HG03066 (cell line): ENCODE data around the gene GET3.
A peak's percentile ranks its signal among the peaks of the same experiment; 100 is the strongest.
"Not testable (repeated sequence)": the region's sequence is repeated elsewhere in the genome, so short reads cannot be mapped to it uniquely, and the experiment has no call there.

Source experiments
- ATAC-seq: cut with Tn5 transposase; IDR thresholded peaks from one replicate; pipeline ENCODE4 v1.9.1; 2021; ENCODE audit warnings: low read depth; ENCODE audit not compliant: unreplicated experiment

The GET3 gene

DNA sequence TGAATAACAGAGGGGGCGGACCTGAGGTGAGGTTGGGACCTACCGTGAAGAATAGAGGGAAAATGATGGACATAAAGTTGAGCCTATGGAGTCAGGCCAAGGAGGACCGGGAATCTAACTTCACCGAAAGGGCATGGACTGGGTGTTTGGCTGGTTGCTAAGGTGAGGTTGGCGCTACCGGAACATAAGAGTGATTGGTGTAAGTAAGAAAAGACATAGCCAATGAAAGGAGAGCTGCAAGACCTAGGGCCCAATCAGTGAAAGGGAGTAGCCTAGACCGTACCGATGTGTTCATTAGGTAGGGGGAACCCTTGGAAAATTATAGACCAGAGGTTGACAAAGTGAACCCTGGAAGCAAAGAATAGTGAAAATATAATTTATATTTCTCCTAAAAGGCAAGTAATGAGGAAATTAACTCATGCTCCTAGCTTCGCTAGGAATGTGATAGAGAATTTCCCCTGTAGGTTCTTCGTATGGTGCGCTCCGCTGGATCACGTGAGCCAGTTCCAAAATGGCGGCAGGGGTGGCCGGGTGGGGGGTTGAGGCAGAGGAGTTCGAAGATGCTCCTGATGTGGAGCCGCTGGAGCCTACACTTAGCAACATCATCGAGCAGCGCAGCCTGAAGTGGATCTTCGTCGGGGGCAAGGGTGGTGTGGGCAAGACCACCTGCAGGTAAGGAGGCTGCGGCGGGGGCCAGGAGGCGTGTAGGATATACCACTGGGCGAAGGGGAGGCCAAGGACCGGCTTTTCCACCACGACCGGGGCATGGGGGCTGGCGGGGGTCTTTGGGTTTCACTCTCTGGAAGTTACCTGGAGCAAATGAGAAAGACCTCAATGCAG, at the start of gene GET3:
TSS of gene GET3 (plus strand) at position 503 of the 840 bp plus-strand sequence. CDS start at position 512, 9 bp downstream.
- ATAC-seq = peak; percentile 77

DNA sequence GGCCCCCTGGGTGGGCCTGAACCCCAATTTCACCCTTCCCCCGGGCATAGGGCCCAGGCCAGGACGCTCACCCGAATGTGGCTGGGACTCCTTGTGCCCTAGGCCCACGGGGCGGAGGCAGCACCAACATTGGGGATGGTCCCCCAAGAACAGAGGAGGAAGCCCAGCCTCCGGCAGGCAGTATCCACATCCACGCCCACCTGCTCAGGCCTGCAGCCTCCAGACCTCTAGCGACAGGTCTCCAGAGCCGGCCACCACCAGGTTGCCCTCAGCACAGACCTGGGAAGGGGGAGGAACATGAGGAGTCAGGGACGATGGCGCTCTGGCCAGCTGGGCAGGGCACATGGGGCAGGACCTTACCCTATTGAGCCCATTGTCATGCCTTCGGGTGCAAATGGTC, 48.3 kb upstream of the GET3 start:
- no peak for ATAC-seq

DNA sequence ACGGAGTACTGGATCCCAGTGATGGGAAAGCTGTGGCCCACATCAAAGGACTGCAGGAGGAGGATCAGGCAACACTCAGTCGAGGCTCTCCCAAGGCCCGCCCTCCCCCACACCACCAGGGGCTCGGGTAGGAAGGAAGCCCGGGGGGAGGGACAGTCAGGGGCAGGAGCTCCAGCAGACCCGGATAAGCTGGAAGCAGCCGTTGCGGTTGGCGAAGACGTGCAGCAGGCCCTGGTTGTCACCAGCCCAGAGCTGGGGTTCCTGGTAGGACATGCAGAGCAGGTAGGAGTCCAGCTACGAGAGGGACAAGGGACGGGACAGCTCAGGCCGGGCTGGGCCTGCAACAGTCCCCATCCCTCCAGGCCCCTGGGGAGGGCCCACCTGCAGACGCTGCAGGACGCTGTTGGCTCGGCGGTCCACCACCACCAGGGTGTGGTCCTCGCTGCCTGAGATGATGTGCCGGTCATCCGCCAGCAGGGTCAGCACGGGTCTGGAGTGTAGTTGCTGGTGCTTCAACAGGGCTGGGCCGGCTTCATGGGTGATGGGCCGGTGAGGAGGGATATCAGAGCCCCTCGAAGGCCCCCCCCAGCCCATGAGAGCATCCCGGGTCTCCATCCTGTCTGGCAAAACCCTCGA, 47.6 kb upstream of the GET3 start:
- no peak for ATAC-seq

DNA sequence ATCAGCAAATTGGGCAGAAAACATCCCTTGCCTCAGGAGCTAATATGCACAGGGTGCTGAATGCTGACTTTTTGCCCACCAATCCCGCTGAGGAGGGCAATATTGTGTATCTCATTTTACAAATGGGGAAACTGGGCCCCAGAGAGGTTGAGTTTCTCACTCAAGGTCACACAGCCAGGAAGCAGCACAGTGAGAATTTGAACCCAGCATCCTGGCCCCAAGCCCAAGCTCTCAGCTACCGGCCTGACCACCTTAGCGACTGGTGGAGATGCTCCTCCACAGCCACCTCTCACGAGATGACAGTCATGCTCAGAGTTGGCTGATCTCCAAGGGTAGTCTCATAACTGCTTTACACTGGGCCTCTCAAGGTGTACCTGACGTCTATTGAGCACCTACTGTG, 44.3 kb upstream of the GET3 start:
- ATAC-seq = no peak

DNA sequence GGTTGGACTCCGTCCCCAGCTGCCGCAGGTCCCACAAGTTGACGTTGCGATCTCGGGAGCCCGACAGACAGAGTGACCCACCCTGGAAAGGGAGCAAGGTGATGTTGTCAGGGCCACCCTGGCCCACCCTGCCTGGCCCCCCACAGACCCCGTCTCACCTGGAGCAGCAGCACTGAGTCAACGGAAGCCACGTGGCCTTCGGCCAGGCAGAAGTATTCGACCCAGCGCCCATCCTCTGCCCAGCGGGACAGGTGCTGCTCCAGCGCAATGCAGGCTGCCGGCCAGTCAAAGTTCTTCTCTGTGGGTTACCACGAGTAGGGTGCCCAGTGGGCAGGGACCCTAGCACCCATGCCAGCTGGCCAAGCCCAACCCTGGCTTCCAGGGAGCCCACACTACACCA, 42.7 kb upstream of the GET3 start:
- ATAC-seq = no peak

DNA sequence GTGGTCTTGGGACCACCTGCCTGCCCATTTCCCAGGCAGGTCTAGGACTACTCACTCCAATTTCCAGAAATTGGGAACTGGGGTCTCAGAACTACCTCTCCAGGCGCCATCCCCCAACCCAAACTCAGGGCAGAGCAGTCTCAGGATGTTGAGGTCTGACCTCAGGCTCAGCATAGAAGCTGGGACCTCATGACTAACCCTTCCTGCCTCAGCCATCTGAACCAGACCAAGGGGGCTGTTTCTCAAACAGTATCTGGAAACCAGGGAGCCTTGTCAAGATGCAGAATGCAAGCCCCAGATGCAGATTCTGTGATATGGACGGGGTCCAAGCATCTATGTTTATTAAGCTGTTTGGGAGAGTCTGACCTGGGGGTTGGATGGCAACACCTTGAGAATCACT, 42.2 kb upstream of the GET3 start:
- ATAC-seq = no peak

DNA sequence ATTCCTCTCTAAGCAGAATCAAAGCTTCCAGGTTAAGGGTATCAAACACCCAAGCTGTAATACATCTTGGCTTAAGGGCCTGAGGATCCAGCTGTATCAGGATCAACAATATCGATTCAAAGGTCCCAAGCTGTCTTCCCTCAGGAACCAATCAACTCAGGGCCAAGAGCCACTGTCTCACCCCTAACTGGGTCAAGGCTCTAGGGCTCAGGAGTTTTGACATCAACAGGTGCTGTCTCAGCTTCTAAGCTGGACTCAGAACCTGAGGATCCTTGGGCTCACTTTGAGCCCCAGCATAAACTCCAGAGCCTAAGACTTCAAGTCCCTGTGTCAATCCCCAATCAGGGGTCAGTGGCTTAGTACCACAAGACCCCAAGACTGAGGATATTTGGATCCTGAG, 41.8 kb upstream of the GET3 start:
- no peak for ATAC-seq

DNA sequence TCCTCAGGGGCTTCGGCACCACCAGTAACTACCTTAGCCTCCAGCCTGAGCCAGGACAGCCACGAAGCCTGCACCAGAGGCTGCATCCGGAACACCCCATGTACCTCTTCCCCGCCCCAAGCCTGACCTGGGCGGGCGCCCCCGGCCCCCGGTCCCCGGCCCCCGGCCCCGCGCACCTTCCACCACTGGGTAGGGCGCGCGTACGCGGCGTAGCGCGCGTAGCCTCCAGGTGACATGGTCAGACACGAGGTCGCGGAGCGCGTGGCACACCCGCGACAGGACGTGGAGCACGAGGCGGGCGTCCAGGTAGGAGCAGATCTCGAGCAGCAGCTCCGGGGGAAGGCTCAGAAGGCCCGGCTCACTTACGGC, 41.3 kb upstream of the GET3 start:
- ATAC-seq = no peak

DNA sequence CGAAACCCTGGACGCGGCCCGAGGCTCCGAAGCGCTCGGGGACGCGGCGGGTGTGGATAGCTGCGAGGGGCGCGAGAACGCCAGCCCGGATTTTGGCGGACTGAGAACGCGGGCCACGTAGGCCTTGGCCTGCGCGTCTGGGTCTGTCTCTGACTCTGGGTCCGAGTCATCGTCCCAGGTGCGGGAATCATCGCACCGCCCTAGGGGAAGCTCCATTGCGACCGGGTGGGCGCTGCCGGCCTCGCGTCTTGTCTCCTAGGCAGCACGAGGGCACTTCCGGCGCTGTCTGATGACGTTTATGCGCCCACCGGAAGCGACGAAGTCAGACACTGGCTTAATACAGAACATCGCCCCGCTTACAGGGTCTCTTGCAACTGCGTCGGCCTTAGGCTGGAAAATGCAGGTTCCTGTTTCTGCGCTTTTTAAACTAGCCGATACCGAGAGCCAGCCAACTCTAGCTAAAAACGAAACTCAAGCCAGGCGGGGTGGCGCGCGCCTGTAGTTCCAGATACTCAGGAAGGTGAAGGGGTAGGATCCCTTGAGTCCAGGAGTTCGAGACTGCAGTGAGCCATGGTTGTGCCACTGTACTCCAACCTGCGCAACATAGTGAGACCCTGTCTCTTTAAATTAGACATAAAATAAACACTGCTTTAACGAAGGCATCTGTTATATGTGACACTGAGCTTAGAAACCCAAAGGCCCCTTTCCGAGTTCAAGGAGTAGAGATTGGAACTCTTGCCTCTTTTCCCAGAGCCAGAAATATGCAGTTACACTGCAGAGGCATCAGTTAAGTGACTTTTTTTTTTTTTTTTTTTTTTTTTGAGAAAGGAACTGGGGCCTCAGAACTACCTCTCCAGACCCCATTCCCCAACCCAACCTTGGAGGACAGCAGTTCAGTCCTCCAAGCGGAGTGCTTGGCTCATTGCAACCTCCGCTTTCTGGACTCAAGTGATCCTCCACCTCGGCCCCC, 40.6 kb upstream of the GET3 start, which contains the start of gene FBXW9:
TSS of gene FBXW9 (minus strand) at position 266 of the 970 bp plus-strand sequence. CDS start at position 216, 50 bp downstream.
- ATAC-seq = peak; percentile 87

DNA sequence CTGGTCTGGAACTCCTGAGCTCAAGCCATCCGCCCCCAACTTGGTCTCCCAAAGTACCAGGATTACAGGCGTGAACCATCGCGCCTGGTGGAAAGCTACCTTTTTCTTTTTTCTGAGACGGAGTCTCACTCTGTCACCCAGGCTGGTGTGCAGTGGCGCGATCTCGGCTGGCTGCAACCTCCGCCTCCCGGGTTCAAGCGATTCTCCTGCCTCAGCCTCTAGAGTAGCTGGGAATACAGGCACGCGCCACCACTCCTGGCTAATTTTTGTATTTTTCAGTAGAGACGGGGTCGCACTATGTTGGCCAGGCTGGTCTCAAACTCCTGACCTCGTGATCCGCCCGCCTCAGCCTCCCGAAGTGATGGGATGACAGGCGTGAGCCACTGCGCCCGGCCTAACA, 39.9 kb upstream of the GET3 start:
- ATAC-seq = not testable (repeated sequence)

DNA sequence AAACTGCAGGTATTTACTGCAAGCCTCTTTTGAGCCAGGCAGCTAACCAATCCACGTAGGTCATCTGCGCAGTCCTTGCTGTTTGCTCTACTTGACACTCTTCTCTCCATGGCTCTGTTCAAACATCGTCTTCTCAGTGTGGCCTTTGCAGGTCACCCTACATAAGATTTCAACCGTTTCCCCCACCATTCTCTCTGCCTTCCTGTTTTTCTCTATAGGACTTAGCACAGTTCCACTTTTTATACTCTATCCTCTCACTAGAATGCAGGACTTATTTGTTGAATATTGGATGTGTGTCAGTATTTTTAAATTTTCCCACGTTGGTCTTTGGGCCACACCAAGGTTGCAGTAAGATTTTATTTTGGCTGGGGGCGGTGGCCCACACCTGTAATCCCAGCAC, 39.2 kb upstream of the GET3 start:
- no peak for ATAC-seq

DNA sequence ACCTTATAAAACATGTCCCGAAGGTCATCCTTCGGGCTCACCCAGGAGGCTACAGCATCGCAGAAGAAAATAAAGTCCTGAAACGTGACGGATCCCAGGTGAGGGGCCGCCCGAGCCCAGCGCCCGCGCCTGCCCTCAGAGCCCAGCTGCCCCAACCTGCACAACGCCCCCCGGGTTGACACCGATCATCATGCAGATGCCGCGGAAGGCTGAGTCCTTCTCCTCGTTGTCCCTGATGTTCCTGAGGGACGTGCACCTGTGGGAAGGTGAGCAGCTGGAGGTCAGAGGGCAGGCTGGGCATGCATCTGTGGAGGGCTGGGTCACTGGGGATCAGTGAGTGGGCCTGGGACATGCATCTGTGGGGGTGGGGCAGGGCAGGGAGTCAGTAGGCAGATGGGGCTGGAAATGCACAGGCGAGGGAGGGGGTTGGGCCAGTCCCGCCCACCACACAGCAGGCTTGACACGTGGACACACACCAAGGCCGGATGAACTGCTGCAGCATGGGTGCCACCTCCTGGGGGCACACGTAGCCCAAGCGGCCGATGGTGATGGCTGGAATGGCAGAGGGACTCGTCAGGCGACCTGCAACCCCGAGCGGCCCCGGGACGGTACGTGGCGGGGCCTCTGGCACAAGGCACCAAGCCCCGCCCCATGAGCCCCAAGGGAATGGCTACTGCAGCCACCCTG, 35.6 kb upstream of the GET3 start:
- no peak for ATAC-seq

DNA sequence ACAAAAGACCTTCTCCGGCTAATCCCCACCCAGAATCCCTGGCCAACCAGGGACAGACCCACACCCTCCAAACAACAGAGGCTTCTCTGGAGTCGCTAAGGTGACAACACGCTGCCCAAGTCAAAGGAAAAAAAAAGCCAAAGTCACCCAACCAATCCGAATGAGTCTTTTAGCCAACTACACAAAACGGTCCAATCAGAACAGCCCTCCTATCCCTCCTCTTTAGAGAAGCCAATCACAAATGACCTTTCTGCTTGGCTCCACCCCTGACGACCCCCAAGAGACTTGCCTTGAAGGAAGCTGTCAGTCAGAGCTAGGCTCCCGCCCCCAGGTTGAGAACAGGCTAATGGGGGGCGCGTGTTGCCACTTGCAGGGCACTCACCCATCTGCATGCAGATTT, 34.3 kb upstream of the GET3 start:
- ATAC-seq = no peak

DNA sequence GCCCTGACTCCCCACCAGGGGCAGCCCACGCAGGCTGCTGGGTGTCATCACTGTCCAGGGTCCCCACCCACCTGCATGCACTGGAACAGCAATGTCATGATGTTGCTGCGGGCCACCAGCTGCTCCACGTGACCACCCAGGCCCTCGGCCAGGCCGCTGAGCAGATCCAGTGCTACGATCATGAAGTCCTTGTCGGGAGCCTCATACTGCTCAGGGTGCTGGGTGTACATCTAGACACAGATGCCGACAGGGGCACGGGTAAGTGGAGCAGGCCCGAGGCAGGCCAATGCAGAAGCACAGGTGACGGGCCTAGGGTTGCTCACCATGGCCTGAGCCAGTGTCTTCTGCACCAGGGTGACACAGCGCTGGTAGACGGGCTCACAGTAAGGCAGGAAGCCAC, 32.1 kb upstream of the GET3 start:
- ATAC-seq = no peak

DNA sequence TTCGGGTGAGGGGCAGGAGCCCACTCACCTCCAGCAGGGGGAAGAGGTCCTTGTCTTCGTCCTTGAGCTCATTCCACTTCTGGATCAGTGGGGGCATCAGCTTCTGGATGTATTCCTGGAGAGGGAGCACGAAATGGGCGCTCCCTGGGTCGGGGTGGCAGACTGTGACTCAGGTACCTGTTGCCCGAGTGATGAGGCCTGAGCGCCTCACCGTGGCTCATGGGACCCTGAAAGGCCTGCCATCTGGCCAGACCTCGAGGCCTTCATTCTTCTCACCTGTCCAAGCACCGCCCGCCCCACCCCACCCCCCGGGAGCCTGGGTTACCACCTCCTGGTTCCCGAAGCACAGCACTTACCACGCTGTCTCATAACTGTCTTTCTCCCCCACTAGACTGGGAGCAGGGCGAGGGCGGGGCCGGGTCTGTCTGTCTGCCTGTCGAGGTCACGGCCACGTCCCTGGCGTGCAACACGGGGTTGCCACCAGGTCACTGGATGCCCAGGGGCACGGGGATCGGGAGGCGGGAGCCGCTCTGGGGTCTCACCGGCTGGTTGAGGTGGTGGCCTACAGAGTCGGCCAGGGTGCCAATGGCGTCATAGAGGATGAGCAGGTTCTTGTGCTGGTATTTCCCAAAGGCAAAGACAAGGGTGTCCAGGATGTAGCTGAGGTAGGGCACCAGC, 31.5 kb upstream of the GET3 start:
- ATAC-seq = no peak

DNA sequence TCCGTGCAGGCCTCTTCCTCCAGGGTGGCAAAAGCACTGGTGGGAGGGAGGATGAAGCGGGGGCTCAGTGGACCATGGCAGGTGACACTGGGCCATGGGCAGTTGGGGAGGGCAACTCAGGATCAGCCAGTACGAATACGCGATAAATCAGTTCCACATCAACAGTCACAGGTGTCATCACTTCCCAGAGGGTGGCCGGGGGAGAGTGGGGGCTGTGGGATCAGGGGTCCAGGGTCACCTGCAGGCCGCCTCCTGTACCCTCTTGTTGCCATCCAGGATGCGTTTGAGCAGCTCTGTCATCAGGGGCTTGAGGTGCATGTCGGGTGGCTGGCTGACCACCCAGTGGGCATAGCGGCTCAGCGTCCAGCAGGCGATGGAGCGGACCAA, 31.0 kb upstream of the GET3 start:
- no peak for ATAC-seq

DNA sequence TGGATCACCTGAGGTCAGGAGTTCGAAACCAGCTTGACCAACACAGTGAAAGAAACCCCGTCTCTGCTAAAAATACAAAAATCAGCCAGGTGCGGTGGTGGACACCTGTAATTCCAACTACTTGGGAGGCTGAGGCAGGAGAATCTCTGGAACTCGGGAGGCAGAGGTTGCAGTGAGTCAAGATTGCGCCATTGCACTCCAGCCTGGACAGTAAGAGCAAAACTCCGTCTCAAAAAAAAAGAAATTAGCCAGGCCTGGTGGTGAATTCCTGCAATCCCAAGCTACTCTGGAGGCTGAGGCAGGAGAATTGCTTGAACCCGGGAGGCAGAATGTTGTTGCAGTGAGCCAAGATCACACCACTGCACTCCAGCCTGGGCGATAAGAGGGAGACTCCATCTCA, 28.7 kb upstream of the GET3 start:
- no peak for ATAC-seq

DNA sequence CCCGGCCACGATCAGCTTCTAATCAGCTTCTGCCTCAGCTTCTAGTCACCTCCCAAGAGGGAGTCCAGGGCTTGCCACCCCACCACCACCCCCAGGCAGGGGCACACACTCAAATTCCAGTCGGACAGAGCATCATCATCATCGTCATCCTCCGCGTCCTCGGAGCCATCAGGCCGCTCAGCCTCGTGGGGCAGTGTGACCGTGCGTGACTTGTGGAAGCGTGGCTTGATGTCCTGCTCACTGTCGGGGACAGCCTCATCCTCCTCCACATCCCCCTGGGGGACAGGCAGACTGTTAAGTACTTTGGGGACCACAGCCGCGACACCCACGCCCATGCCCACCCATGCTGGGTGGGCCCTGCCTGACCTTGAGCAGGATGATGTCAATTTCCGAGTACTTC, 26.1 kb upstream of the GET3 start:
- no peak for ATAC-seq

DNA sequence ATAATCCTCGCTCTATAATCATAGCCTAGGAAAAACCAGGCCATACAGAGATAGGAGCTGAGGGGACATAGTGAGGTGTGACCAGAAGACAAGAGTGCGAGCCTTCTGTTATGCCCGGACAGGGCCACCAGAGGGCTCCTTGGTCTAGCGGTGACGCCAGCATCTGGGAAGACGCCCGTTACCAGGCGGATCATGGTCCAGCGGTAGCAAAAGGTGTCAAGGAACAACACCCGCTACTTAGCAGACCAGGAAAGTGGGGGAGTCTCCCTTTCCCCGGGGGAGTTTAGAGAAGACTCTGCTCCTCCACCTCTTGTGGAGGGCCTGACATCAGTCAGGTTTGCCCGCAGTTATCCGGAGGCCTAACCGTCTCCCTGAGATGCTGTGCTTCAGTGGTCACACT, 25.2 kb upstream of the GET3 start:
- not testable (repeated sequence) for ATAC-seq

DNA sequence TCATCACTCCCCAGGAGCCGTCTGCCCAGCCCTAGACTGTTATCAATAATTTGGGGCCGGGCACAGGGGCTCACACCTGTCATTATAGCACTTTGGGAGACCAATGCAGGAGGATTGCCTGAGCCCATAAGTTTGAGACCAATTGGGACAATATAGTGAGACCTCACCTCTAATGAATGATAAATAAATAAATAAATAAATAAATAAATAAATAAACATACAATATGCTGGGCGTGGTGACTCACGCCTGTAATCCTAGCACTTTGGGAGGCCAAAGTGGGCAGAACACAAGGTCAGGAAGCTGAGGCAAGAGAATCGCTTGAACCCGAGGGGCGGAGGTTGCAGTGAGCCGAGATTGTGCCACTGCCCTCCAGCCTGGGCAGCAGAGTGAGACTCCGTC, 24.0 kb upstream of the GET3 start:
- ATAC-seq = not testable (repeated sequence)
